Endothelial cell of umbilical vein (primary cell): ENCODE results near the gene RND2. TPM values are rescaled to one million over a fixed set of nuclear protein-coding genes. Genes with fewer than 3 reads are reported as not detected.

Experiments used
- BruUV-seq: library from RNA; stranded (reverse); fragments of 400-500 nt; replicated peaks from 2 replicates; lab custom pipeline; 2021; lab: Mats Ljungman, UMichigan
- CTCF ChIA-PET: fragments of 300-600, 350-600 bp; sonication (Branson Sonifier 250); formaldehyde crosslinking; loops from one replicate; lab custom pipeline; 2021; ENCODE audit warnings: antibody characterized with exemption, inconsistent platforms; lab: Charles Lee
- POLR2A ChIA-PET: fragments of 300-600, 350-600 bp; sonication (Branson Sonifier 250); formaldehyde crosslinking; loops from one replicate; lab custom pipeline; 2021; ENCODE audit warnings: antibody characterized with exemption, inconsistent platforms; lab: Charles Lee
- DNase-seq: peaks from one replicate; pipeline ENCODE4 v3.0.0-alpha.2; 2011; ENCODE audit warnings: low read depth, low spot score
- FAIRE-seq: peaks from 2 replicates; lab custom pipeline; 2011; peaks lifted over from hg19 to GRCh38; lab: Jason Lieb, UNC
- H2AFZ ChIP-seq: 2 replicates; pipeline ENCODE4 v1.6.0; 2012; ENCODE audit warnings: low read depth, low read length, control low read depth, inconsistent platforms
- H3K27ac ChIP-seq: 2 replicates; pipeline ENCODE4 v1.5.1; 2011; ENCODE audit warnings: low read depth, mild to moderate bottlenecking, control low read depth, low read length, moderate library complexity; ENCODE audit not compliant: insufficient read depth
- H3K27me3 ChIP-seq, 2 experiments: 2 replicates each; pipeline versions ENCODE4 v1.6.0 to v1.6.1; 2011; ENCODE audit warnings: low read length in 2 of 2, mixed read lengths in 1 of 2; ENCODE audit not compliant: control insufficient read depth in 2 of 2, insufficient read depth in 2 of 2
- H3K36me3 ChIP-seq, 2 experiments: 2 replicates in 1 of 2; 3 replicates in 1 of 2; pipeline ENCODE4 v1.5.1; 2011; ENCODE audit warnings: low read length in 2 of 2, mild to moderate bottlenecking in 1 of 2, moderate library complexity in 1 of 2; ENCODE audit not compliant: control insufficient read depth in 2 of 2, insufficient read depth in 2 of 2; ENCODE audit errors: extremely low read depth in 1 of 2
- H3K4me1 ChIP-seq: 3 replicates; pipeline ENCODE4 v1.5.1; 2011; ENCODE audit warnings: mild to moderate bottlenecking, low read length; ENCODE audit not compliant: control insufficient read depth, insufficient read depth; ENCODE audit errors: extremely low read depth
- H3K4me2 ChIP-seq: 2 replicates; pipeline ENCODE4 v1.6.1; 2011; ENCODE audit warnings: low read length, control low read depth, mixed read lengths; ENCODE audit not compliant: insufficient read depth
- H3K4me3 ChIP-seq, 3 experiments: fragments of 200-600 bp in 1 of 3; sonication (generic), shearing (Covaris generic) in 1 of 3; replicated peaks in 1 of 3; 2 replicates each; pipeline ENCODE4 v1.5.1; 2011 to 2016; ENCODE audit warnings: control low read depth in 3 of 3, low read length in 3 of 3, mild to moderate bottlenecking in 2 of 3, inconsistent platforms in 1 of 3, low read depth in 1 of 3, moderate library complexity in 1 of 3; ENCODE audit not compliant: insufficient read depth in 1 of 3
- H3K79me2 ChIP-seq: 2 replicates; pipeline ENCODE4 v1.6.0; 2012; ENCODE audit warnings: low read length, inconsistent platforms; ENCODE audit not compliant: control insufficient read depth, insufficient read depth
- H3K9ac ChIP-seq: replicated peaks from 2 replicates; pipeline ENCODE3; 2011; ENCODE audit warnings: low read length, control low read depth; ENCODE audit not compliant: insufficient read depth; ENCODE audit errors: extremely low read depth
- H3K9me1 ChIP-seq: replicated peaks from 3 replicates; pipeline ENCODE4 v1.6.0; 2011; ENCODE audit warnings: mild to moderate bottlenecking, low read length; ENCODE audit not compliant: control insufficient read depth, insufficient read depth; ENCODE audit errors: extremely low read depth
- H3K9me3 ChIP-seq: replicated peaks from 2 replicates; pipeline ENCODE4 v1.5.1; 2012; ENCODE audit warnings: low read length, inconsistent platforms; ENCODE audit not compliant: control insufficient read depth, insufficient read depth
- H4K20me1 ChIP-seq: replicated peaks from 2 replicates; pipeline ENCODE3; 2011; ENCODE audit warnings: mild to moderate bottlenecking, low read length; ENCODE audit not compliant: control insufficient read depth, insufficient read depth; ENCODE audit errors: extremely low read depth
- EZH2 ChIP-seq: IDR thresholded peaks from 2 replicates; pipeline ENCODE4 v1.6.1; 2012; ENCODE audit warnings: borderline replicate concordance, low read depth, mild to moderate bottlenecking, moderate library complexity, low read length, inconsistent platforms; ENCODE audit not compliant: severe bottlenecking
- JUN ChIP-seq: IDR thresholded peaks from 2 replicates; pipeline ENCODE4 v1.6.1; 2011; ENCODE audit warnings: borderline replicate concordance, low read depth; ENCODE audit not compliant: insufficient read length, insufficient read depth
- POLR2A ChIP-seq: IDR thresholded peaks from 2 replicates; pipeline ENCODE4 v1.6.1; 2012; ENCODE audit warnings: low read depth, mild to moderate bottlenecking, control low read depth, low read length
- dilution Hi-C: fragments of 300-500 bp; cut with MboI; formaldehyde crosslinking; loops from one replicate; pipeline ENCODE4 v1.15.0; 2019; ENCODE audit warnings: low sequenced_read_pairs; ENCODE audit not compliant: extremely low pct_ligation_motif_present
- intact Hi-C: fragments of 100-400 bp; cut with micrococcal nuclease; formaldehyde crosslinking; loops from one replicate; pipeline ENCODE4 v1.10.0; 2022
- polyA plus RNA-seq, 4 experiments: library from polyadenylated mRNA; depleted of rRNA in 3 of 4; stranded (reverse) in 3 of 4; unstranded in 1 of 4; fragments of >200 nt; gene quantifications; 2 replicates each; pipeline versions ENCODE4 v1.2.1 to v1.2.3, GENCODE V29; 2011 to 2012; ENCODE audit warnings: missing spikeins in 1 of 4
- total RNA-seq: library from RNA; stranded (reverse); gene quantifications from 2 replicates; pipeline ENCODE4 v1.2.3, GENCODE V29; 2021
- TF ChIP-seq, protein P1 (sequence below), 2 donors: IDR thresholded peaks; 1 replicate in 1 of 2; 2 replicates in 1 of 2; pipeline ENCODE4 v1.5.1; 2011; ENCODE audit warnings: low read length in 2 of 2, mild to moderate bottlenecking in 2 of 2, moderate library complexity in 2 of 2, control low read depth in 1 of 2, inconsistent platforms in 1 of 2, low read depth in 1 of 2; ENCODE audit not compliant: insufficient read depth in 1 of 2; ENCODE audit errors: extremely low read depth in 1 of 2

Gene RND2
- total and polyA plus RNA-seq, 2 donors (not counting 3 experiments of a cell fraction or from before 2014, with no cell fraction given) = 0.81 to 0.97 TPM

DNA sequence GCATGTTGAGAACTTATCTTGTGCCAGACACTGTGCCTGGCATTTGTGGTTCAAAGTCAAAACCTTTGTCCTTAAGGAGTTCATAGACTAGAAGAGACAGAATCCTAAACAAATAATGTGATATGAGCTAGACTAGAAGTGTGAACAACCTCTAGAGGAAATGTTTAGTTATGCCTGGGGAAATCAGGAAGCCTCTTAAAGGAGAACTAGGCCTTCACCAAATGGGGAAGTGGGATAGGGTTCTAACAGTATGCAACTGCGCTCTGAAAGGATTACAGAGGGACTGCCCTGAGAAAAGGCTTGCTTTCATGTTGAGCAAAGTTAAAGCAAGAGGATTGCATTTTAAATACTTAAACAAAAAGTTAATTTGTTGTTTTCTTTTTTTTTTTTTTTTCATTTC is 39.8 kb upstream of the RND2 start:
- H3K36me3 ChIP-seq = peaks cover 8 to 10% of the 10 kb centered on the region in 2 experiments
- peak; percentile 62 for DNase-seq
- H3K9me3 ChIP-seq = no peaks in the 10 kb centered on the region
- H4K20me1 ChIP-seq = no peaks in the 10 kb centered on the region
- H3K4me2 ChIP-seq = peak overlapping the region; percentile 23
- H3K4me3 ChIP-seq = no peak overlapping the region
- H3K27ac ChIP-seq = peak overlapping the region; percentile 68
- no TSS peak for BruUV-seq
- CTCF ChIA-PET = interaction anchor here (0.6 to 3.9 kb wide), 2 partner anchors 13 to 56 kb away, joined by 3 to 22 read pairs; partner anchors contain the start of gene RPL27
- H3K9ac ChIP-seq = no peak overlapping the region
- POLR2A ChIA-PET = interaction anchor here (1.4 kb wide), 1 partner anchor 13 kb away, joined by 3 read pairs; the partner anchor contains the start of gene RPL27
- dilution Hi-C loops (no loop called here), intact Hi-C loops (no loop called here)
- H3K9me1 ChIP-seq = no peaks in the 10 kb centered on the region
- no peak for TF ChIP-seq EZH2
- no peak for TF ChIP-seq JUN
- H3K4me1 ChIP-seq = peaks cover 21% of the 10 kb centered on the region
- H3K27me3 ChIP-seq = no peaks in the 10 kb centered on the region
- FAIRE-seq = peak; percentile 58
- peaks cover 16% of the 10 kb centered on the region for H3K79me2 ChIP-seq
- peak overlapping the region; percentile 20 for H2AFZ ChIP-seq

DNA sequence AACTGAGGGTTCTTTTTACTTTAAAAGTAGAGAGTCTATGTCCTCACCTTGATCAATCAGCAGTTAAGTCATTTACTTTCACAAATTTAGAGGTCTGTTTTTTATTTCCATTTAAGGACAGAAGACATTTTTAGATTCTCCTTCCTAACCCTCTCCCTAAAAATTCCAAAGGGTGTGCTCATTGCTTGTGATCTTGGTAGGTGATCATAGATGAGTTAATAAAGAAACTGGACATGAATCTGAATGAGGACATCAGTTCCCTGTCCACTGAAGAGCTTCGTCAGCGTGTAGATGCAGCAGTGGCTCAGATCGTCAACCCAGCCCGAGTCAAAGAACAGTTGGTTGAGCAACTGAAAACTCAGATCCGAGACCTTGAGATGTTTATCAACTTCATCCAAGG is 35.9 kb upstream of the RND2 start:
- no peak overlapping the region for H3K4me2 ChIP-seq
- no peak overlapping the region for H3K9ac ChIP-seq
- no peak overlapping the region for H2AFZ ChIP-seq
- ChIA-PET POLR2A (no interaction called here), CTCF (no interaction called here)
- no peak overlapping the region for H3K4me3 ChIP-seq
- FAIRE-seq (no peak), DNase-seq (no peak)
- peaks cover 5% of the 10 kb centered on the region for H3K79me2 ChIP-seq
- no TSS peak for BruUV-seq
- no peaks in the 10 kb centered on the region for H3K9me3 ChIP-seq
- H3K4me1 ChIP-seq = peaks cover 17% of the 10 kb centered on the region
- H4K20me1 ChIP-seq = no peaks in the 10 kb centered on the region
- H3K27me3 ChIP-seq = no peaks in the 10 kb centered on the region
- dilution Hi-C loops (no loop called here), intact Hi-C loops (no loop called here)
- H3K27ac ChIP-seq = no peak overlapping the region
- peaks cover 20 to 25% of the 10 kb centered on the region in 2 experiments for H3K36me3 ChIP-seq
- TF ChIP-seq, protein P1, sequence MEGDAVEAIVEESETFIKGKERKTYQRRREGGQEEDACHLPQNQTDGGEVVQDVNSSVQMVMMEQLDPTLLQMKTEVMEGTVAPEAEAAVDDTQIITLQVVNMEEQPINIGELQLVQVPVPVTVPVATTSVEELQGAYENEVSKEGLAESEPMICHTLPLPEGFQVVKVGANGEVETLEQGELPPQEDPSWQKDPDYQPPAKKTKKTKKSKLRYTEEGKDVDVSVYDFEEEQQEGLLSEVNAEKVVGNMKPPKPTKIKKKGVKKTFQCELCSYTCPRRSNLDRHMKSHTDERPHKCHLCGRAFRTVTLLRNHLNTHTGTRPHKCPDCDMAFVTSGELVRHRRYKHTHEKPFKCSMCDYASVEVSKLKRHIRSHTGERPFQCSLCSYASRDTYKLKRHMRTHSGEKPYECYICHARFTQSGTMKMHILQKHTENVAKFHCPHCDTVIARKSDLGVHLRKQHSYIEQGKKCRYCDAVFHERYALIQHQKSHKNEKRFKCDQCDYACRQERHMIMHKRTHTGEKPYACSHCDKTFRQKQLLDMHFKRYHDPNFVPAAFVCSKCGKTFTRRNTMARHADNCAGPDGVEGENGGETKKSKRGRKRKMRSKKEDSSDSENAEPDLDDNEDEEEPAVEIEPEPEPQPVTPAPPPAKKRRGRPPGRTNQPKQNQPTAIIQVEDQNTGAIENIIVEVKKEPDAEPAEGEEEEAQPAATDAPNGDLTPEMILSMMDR (IDR thresholded peaks at IDR 0.05; ENCODE audit: extremely low read depth in 1 of 2, insufficient read depth in 1 of 2, low read depth in 1 of 2, low read length in 2 of 2) = no peak
- TF ChIP-seq POLR2A (no peak), EZH2 (no peak)
- no peaks in the 10 kb centered on the region for H3K9me1 ChIP-seq
